H9 (cell line): ENCODE measurements around the gene LPCAT1. TPM values are rescaled to one million over a fixed set of nuclear protein-coding genes. Genes with fewer than 3 reads are reported as not detected.

ENCODE experiments used
- DNase-seq: peaks from one replicate; pipeline ENCODE4 v3.0.0-alpha.2; 2017
- H2AFZ ChIP-seq: one replicate; pipeline ENCODE4 v1.6.1; 2013; ENCODE audit warnings: mild to moderate bottlenecking, low read length, control low read depth, moderate library complexity
- H2AK5ac ChIP-seq: 2 replicates; pipeline ENCODE4 v1.6.1; 2013; ENCODE audit warnings: low read length, control low read depth, mixed read lengths; ENCODE audit not compliant: insufficient read length
- H2BK120ac ChIP-seq: one replicate; pipeline ENCODE4 v1.6.1; 2013; ENCODE audit warnings: low read depth, mild to moderate bottlenecking, low read length, control low read depth, inconsistent platforms; ENCODE audit not compliant: poor library complexity, severe bottlenecking
- H2BK12ac ChIP-seq: 2 replicates; pipeline ENCODE4 v1.6.1; 2013; ENCODE audit warnings: low read length, control low read depth, mixed read lengths, low read depth; ENCODE audit not compliant: insufficient read length
- H2BK15ac ChIP-seq: 2 replicates; pipeline ENCODE4 v1.6.1; 2013; ENCODE audit warnings: low read depth, low read length, control low read depth
- H2BK20ac ChIP-seq: one replicate; pipeline ENCODE4 v1.6.1; 2013; ENCODE audit warnings: low read depth, mild to moderate bottlenecking, low read length, control low read depth, inconsistent platforms; ENCODE audit not compliant: poor library complexity, severe bottlenecking
- H2BK5ac ChIP-seq: 2 replicates; pipeline ENCODE4 v1.6.1; 2013; ENCODE audit warnings: low read length, control low read depth, mixed read lengths; ENCODE audit not compliant: insufficient read length
- H3K14ac ChIP-seq: 2 replicates; pipeline ENCODE4 v1.6.1; 2013; ENCODE audit warnings: low read length, control low read depth; ENCODE audit not compliant: insufficient read depth
- H3K18ac ChIP-seq: 2 replicates; pipeline ENCODE4 v1.6.1; 2013; ENCODE audit warnings: low read depth, mild to moderate bottlenecking, mixed read lengths, low read length, control low read depth; ENCODE audit not compliant: insufficient read length
- H3K23ac ChIP-seq: 2 replicates; pipeline ENCODE4 v1.6.1; 2013; ENCODE audit warnings: low read length, control low read depth, mixed read lengths, low read depth; ENCODE audit not compliant: insufficient read length
- H3K23me2 ChIP-seq: 2 replicates; pipeline ENCODE4 v1.6.1; 2013; ENCODE audit warnings: low read depth, mild to moderate bottlenecking, mixed read lengths, low read length, control low read depth; ENCODE audit not compliant: insufficient read length, poor library complexity, severe bottlenecking
- H3K27ac ChIP-seq: 2 replicates; pipeline ENCODE4 v1.5.1; 2013; ENCODE audit warnings: low read length, control low read depth, mixed read lengths, low read depth; ENCODE audit not compliant: insufficient read length
- H3K27me3 ChIP-seq: 2 replicates; pipeline ENCODE4 v1.6.1; 2013; ENCODE audit warnings: low read length, control low read depth, inconsistent platforms; ENCODE audit not compliant: insufficient read depth
- H3K4ac ChIP-seq: 2 replicates; pipeline ENCODE4 v1.6.1; 2013; ENCODE audit warnings: low read depth, mild to moderate bottlenecking, control low read depth, inconsistent platforms, low read length, moderate library complexity
- H3K4me1 ChIP-seq: 2 replicates; pipeline ENCODE4 v1.6.1; 2013; ENCODE audit warnings: low read length, control low read depth, inconsistent platforms; ENCODE audit not compliant: insufficient read depth
- H3K4me2 ChIP-seq: 2 replicates; pipeline ENCODE4 v1.6.1; 2013; ENCODE audit warnings: low read length, control low read depth, mixed read lengths; ENCODE audit not compliant: insufficient read length, insufficient read depth
- H3K56ac ChIP-seq: 2 replicates; pipeline ENCODE4 v1.6.1; 2013; ENCODE audit warnings: low read depth, mild to moderate bottlenecking, mixed read lengths, low read length, control low read depth; ENCODE audit not compliant: insufficient read length
- H3K79me1 ChIP-seq: 2 replicates; pipeline ENCODE4 v1.6.1; 2013; ENCODE audit warnings: low read depth, mild to moderate bottlenecking, moderate library complexity, low read length, control low read depth, inconsistent platforms; ENCODE audit not compliant: insufficient read depth, poor library complexity, severe bottlenecking
- H3K79me2 ChIP-seq: 2 replicates; pipeline ENCODE4 v1.6.1; 2013; ENCODE audit warnings: low read length, control low read depth, inconsistent platforms; ENCODE audit not compliant: insufficient read depth
- H3K9ac ChIP-seq: 2 replicates; pipeline ENCODE4 v1.6.1; 2013; ENCODE audit warnings: low read length, control low read depth, mixed read lengths; ENCODE audit not compliant: insufficient read length; ENCODE audit errors: extremely low read depth
- H3K9me3 ChIP-seq: one replicate; pipeline ENCODE4 v1.6.1; 2013; ENCODE audit warnings: low read depth, low read length, inconsistent platforms; ENCODE audit not compliant: control insufficient read depth
- H3T11ph ChIP-seq: one replicate; pipeline ENCODE4 v1.6.1; 2013; ENCODE audit warnings: mild to moderate bottlenecking, low read length, control low read depth, inconsistent platforms
- H4K20me1 ChIP-seq: one replicate; pipeline ENCODE4 v1.6.1; 2013; ENCODE audit not compliant: control insufficient read depth, insufficient read length, insufficient read depth
- H4K5ac ChIP-seq: 2 replicates; pipeline ENCODE4 v1.6.1; 2013; ENCODE audit warnings: low read depth, mild to moderate bottlenecking, mixed read lengths, low read length, control low read depth; ENCODE audit not compliant: insufficient read length
- H4K8ac ChIP-seq: replicated peaks from 2 replicates; pipeline ENCODE4 v1.6.1; 2013; ENCODE audit warnings: low read length, control low read depth, mixed read lengths, low read depth; ENCODE audit not compliant: insufficient read length
- H4K91ac ChIP-seq: 2 replicates; pipeline ENCODE4 v1.6.1; 2013; ENCODE audit warnings: low read depth, mild to moderate bottlenecking, moderate library complexity, mixed read lengths, low read length, control low read depth; ENCODE audit not compliant: insufficient read length
- H3K27ac Mint-ChIP-seq, 3 experiments: 2 replicates in 2 of 3; 3 replicates in 1 of 3; pipeline ENCODE4 v1.8.0; 2020 to 2021; ENCODE audit warnings: mixed read lengths in 3 of 3, mild to moderate bottlenecking in 1 of 3, moderate library complexity in 1 of 3
- H3K27me3 Mint-ChIP-seq: 2 replicates; pipeline ENCODE4 v1.8.0; 2021; ENCODE audit warnings: low read depth, mild to moderate bottlenecking, moderate library complexity, mixed read lengths
- H3K36me3 Mint-ChIP-seq, 3 experiments: 2 replicates in 2 of 3; 3 replicates in 1 of 3; pipeline ENCODE4 v1.8.0; 2020 to 2021; ENCODE audit warnings: low read depth in 3 of 3, mixed read lengths in 3 of 3; ENCODE audit not compliant: insufficient read depth in 1 of 3
- H3K4me1 Mint-ChIP-seq, 2 experiments: 2 replicates each; pipeline ENCODE4 v1.8.0; 2020; ENCODE audit warnings: mixed read lengths in 2 of 2
- H3K4me3 Mint-ChIP-seq, 2 experiments: 2 replicates in 1 of 2; 3 replicates in 1 of 2; pipeline ENCODE4 v1.8.0; 2020 to 2021; ENCODE audit warnings: mild to moderate bottlenecking in 2 of 2, mixed read lengths in 2 of 2, moderate library complexity in 1 of 2
- H3K9me3 Mint-ChIP-seq, 2 experiments: 2 replicates in 1 of 2; 3 replicates in 1 of 2; pipeline ENCODE4 v1.8.0; 2020; ENCODE audit warnings: mild to moderate bottlenecking in 2 of 2, mixed read lengths in 2 of 2, moderate library complexity in 1 of 2
- whole genome bisulfite sequencing: extraction: QIAGEN DNeasy Blood & Tissue Kit; methylation state at CpG from one replicate; pipeline ENCODE4 v1.1.7; 2013; ENCODE audit warnings: missing lambda C conversion rate, low lambda C conversion rate, mixed read lengths; ENCODE audit not compliant: insufficient read length; ENCODE audit errors: extremely low coverage; 5-methylcytosine and 5-hydroxymethylcytosine counted together
- total RNA-seq: library from RNA; stranded (reverse); gene quantifications from 2 replicates; pipeline ENCODE4 v1.2.1, GENCODE V29; 2021
- TF ChIP-seq, protein P1 (sequence below): fragments of 200-600 bp; sonication (generic); conservative IDR thresholded peaks from 3 replicates; pipeline ENCODE4 v1.8.0; 2021; ENCODE audit warnings: antibody characterized with exemption, mild to moderate bottlenecking

LPCAT1 gene
- total RNA-seq, 1 experiment from 2014 or later = 231 TPM

DNA sequence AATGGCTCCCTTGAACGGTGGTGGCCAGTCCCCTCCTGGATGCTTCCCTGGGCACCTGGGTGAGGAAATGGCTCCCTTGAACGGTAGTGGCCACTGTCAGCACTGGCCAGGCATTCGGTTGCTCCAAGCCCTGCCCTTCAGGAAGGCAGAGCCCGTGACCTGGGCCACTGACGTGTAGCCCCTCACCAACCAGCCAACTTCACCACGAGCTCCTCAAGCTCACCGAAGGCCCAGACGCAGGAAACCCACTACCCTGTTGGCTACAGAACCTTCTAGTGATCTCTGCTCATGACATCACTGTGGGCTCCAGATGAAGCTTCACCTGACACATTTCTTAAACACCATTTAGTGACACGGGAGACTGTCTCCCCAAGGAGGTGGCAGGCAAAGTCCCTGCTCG is 87.7 kb downstream of the LPCAT1 start:
- Histone ChIP-seq H3K27ac (no peak overlapping the region), H3K79me1 (no peaks in the 10 kb centered on the region), H3K79me2 (no peaks in the 10 kb centered on the region), H3K4me2 (no peak overlapping the region), H2BK120ac (no peak overlapping the region), H2BK5ac (no peak overlapping the region), H3K9ac (no peak overlapping the region), H3K14ac (no peak overlapping the region), H2AFZ (no peak overlapping the region), H3K4me1 (no peaks in the 10 kb centered on the region), H3K23ac (no peak overlapping the region), H2BK15ac (no peak overlapping the region), H3T11ph (no peak overlapping the region), H3K4ac (no peak overlapping the region), H3K56ac (no peak overlapping the region), H4K91ac (no peak overlapping the region), H3K27me3 (no peaks in the 10 kb centered on the region; the same call in 1 of the 2 replicates), H3K23me2 (no peaks in the 10 kb centered on the region), H4K20me1 (peaks cover 4% of the 10 kb centered on the region), H2AK5ac (no peak overlapping the region), H2BK20ac (no peak overlapping the region), H3K18ac (no peak overlapping the region), H4K8ac (no peak overlapping the region), H4K5ac (no peak overlapping the region), H3K9me3 (peaks cover 7% of the 10 kb centered on the region), H2BK12ac (no peak overlapping the region)
- no CpG with 5 or more reads among the region's 10 CpGs for WGBS
- peaks cover 0 to 6% (median 0%) of the 10 kb centered on the region in 3 experiments; a peak in 3 of 7 replicates for H3K36me3 Mint-ChIP-seq
- TF ChIP-seq, protein P1, sequence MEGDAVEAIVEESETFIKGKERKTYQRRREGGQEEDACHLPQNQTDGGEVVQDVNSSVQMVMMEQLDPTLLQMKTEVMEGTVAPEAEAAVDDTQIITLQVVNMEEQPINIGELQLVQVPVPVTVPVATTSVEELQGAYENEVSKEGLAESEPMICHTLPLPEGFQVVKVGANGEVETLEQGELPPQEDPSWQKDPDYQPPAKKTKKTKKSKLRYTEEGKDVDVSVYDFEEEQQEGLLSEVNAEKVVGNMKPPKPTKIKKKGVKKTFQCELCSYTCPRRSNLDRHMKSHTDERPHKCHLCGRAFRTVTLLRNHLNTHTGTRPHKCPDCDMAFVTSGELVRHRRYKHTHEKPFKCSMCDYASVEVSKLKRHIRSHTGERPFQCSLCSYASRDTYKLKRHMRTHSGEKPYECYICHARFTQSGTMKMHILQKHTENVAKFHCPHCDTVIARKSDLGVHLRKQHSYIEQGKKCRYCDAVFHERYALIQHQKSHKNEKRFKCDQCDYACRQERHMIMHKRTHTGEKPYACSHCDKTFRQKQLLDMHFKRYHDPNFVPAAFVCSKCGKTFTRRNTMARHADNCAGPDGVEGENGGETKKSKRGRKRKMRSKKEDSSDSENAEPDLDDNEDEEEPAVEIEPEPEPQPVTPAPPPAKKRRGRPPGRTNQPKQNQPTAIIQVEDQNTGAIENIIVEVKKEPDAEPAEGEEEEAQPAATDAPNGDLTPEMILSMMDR = no peak
- H3K27ac Mint-ChIP-seq = no peak overlapping the region
- peaks cover 17 to 25% of the 10 kb centered on the region in 2 experiments for H3K9me3 Mint-ChIP-seq
- H3K4me3 Mint-ChIP-seq = no peak overlapping the region
- DNase-seq = no peak
- H3K4me1 Mint-ChIP-seq = peaks cover 4 to 7% of the 10 kb centered on the region in 2 experiments
- peaks cover 46% of the 10 kb centered on the region for H3K27me3 Mint-ChIP-seq
